Uterus (tissue), 4 donors: ENCODE measurements around the gene TOR2A. TPM values are rescaled to one million over a fixed set of nuclear protein-coding genes. Genes with fewer than 3 reads are reported as not detected.

Source experiments
- DNase-seq, 2 donors: peaks; one replicate each; pipeline ENCODE4 v3.0.0-alpha.2; 2019 to 2020
- H3K27ac ChIP-seq, 2 donors: fragments of 200-600 bp; sonication (generic); 1 replicate in 1 of 2; 2 replicates in 1 of 2; pipeline ENCODE4 v1.5.1; 2016 to 2018
- H3K27me3 ChIP-seq, 2 donors: fragments of 200-600 bp; sonication (generic); one replicate each; pipeline ENCODE4 v1.5.1; 2018 to 2019; ENCODE audit warnings: control low read depth in 1 of 2
- H3K36me3 ChIP-seq, 2 donors: fragments of 200-600 bp; sonication (generic); one replicate each; pipeline ENCODE4 v1.5.1; 2019; ENCODE audit warnings: control low read depth in 1 of 2
- H3K4me1 ChIP-seq, 2 donors: fragments of 200-600 bp; sonication (generic); one replicate each; pipeline ENCODE4 v1.5.1; 2018 to 2019; ENCODE audit warnings: control low read depth in 1 of 2
- H3K4me3 ChIP-seq, 2 donors: fragments of 200-600 bp; sonication (generic); 1 replicate in 1 of 2; 2 replicates in 1 of 2; pipeline ENCODE4 v1.5.1; 2018 to 2019; ENCODE audit warnings: mild to moderate bottlenecking in 1 of 2
- H3K9me3 ChIP-seq, 2 donors: fragments of 200-600 bp; sonication (generic); one replicate each; pipeline ENCODE4 v1.5.1; 2019; ENCODE audit warnings: control low read depth in 1 of 2
- CTCF ChIP-seq, 4 experiments: fragments of 200-600 bp in 2 of 4; fragments of 450-650 bp in 2 of 4; sonication (generic) in 2 of 4; IDR thresholded peaks; one replicate each; pipeline ENCODE4 v1.5.1; 2016 to 2019; ENCODE audit warnings: antibody characterized with exemption in 4 of 4, mild to moderate bottlenecking in 2 of 4, moderate library complexity in 1 of 4
- POLR2A ChIP-seq, 2 donors: fragments of 450-650 bp; IDR thresholded peaks; one replicate each; pipeline ENCODE4 v1.6.1; 2016; ENCODE audit warnings: antibody characterized with exemption in 2 of 2, mild to moderate bottlenecking in 1 of 2, moderate library complexity in 1 of 2
- intact Hi-C: fragments of 100-400 bp; cut with DNase I; formaldehyde crosslinking; loops from one replicate; pipeline ENCODE4 v1.15.1; 2023; ENCODE audit warnings: low total_unique reads
- total RNA-seq, 4 donors: library from RNA; depleted of rRNA in 3 of 4; stranded (reverse); fragments of >200 nt in 3 of 4; gene quantifications; one replicate each; pipeline versions ENCODE4 v1.1.0 to v1.2.4, GENCODE V29; 2014 to 2023
- donor health status: DM: yes; HTN: yes; CAD: no.

The TOR2A gene
- total RNA-seq, 4 donors from 2014 or later: 2.0 to 73.8 (median 7.0) TPM

GRCh38 chr9:127720865-127721227 is 14.2 kb downstream of the TOR2A start:
- H3K4me3 ChIP-seq: no peak overlapping the region
- H3K27me3 ChIP-seq: no peaks in the 10 kb centered on the region
- no peak overlapping the region for H3K27ac ChIP-seq
- no peaks in the 10 kb centered on the region for H3K36me3 ChIP-seq
- intact Hi-C loops: loop anchor here (10.0 kb wide), 1 partner anchor 126 kb away; no protein-coding TSS in a partner anchor
- no peak for DNase-seq
- TF ChIP-seq POLR2A (IDR thresholded peaks at IDR 0.05): no peak
- TF ChIP-seq CTCF (IDR thresholded peaks at IDR 0.05): no peak
- H3K9me3 ChIP-seq: no peaks in the 10 kb centered on the region
- H3K4me1 ChIP-seq: no peaks in the 10 kb centered on the region

GRCh38 chr9:127720031-127720864 is 14.8 kb downstream of the TOR2A start:
- intact Hi-C loops: loop anchor here (10.0 kb wide), 1 partner anchor 125 kb away; no protein-coding TSS in a partner anchor
- TF ChIP-seq CTCF (IDR thresholded peaks at IDR 0.05) (no peak), POLR2A (IDR thresholded peaks at IDR 0.05) (no peak)
- H3K9me3 ChIP-seq: no peaks in the 10 kb centered on the region
- DNase-seq: no peak
- no peak overlapping the region for H3K27ac ChIP-seq
- no peaks in the 10 kb centered on the region for H3K27me3 ChIP-seq
- no peaks in the 10 kb centered on the region for H3K36me3 ChIP-seq
- H3K4me3 ChIP-seq: no peak overlapping the region
- H3K4me1 ChIP-seq: no peaks in the 10 kb centered on the region

- Histone ChIP-seq H3K9me3 (no peaks in the 10 kb centered on the region), H3K4me1 (no peaks in the 10 kb centered on the region), H3K27me3 (no peaks in the 10 kb centered on the region), H3K4me3 (no peak overlapping the region), H3K36me3 (no peaks in the 10 kb centered on the region), H3K27ac (no peak overlapping the region)
- no peak for TF ChIP-seq POLR2A (IDR thresholded peaks at IDR 0.05)
- TF ChIP-seq CTCF (IDR thresholded peaks at IDR 0.05): no peak
- intact Hi-C loops: no loop called here
- no peak for DNase-seq
Measured at GRCh38 chr9:127717766-127718165, 17.3 kb downstream of the TOR2A start.

- H3K4me3 ChIP-seq: peak overlapping the region; percentile 61 to 74
- intact Hi-C loops: no loop called here
Measured at GRCh38 chr9:127716412-127716811, 18.7 kb downstream of the TOR2A start.

More at GRCh38 chr9:127716412-127716811, 18.7 kb downstream of the TOR2A start:
- Histone ChIP-seq H3K4me1 (no peaks in the 10 kb centered on the region), H3K27ac (peak overlapping the region; percentile 38 to 86), H3K27me3 (no peaks in the 10 kb centered on the region), H3K36me3 (no peaks in the 10 kb centered on the region), H3K9me3 (no peaks in the 10 kb centered on the region)
- TF ChIP-seq CTCF (IDR thresholded peaks at IDR 0.05): no peak
- TF ChIP-seq POLR2A (IDR thresholded peaks at IDR 0.05): no peak
- DNase-seq: no peak
